Testis (tissue), 3 donors: ENCODE measurements around the gene TICRR. TPM values are rescaled to one million over a fixed set of nuclear protein-coding genes. Genes with fewer than 3 reads are reported as not detected.

ENCODE experiments used
- DNase-seq: peaks from one replicate; pipeline ENCODE4 v3.0.0-alpha.2; 2019
- H3K27ac ChIP-seq, 2 donors: fragments of 200-600 bp; sonication (generic); one replicate each; pipeline ENCODE4 v1.5.1; 2019
- H3K27me3 ChIP-seq: fragments of 200-600 bp; sonication (generic); one replicate; pipeline ENCODE4 v1.5.1; 2019
- H3K36me3 ChIP-seq: fragments of 200-600 bp; sonication (generic); one replicate; pipeline ENCODE4 v1.5.1; 2017; ENCODE audit warnings: low read depth; ENCODE audit errors: missing control alignments
- H3K4me1 ChIP-seq: fragments of 200-600 bp; sonication (generic); one replicate; pipeline ENCODE4 v1.5.1; 2019
- H3K4me3 ChIP-seq, 2 donors: fragments of 200-600 bp; sonication (generic); one replicate each; pipeline ENCODE4 v1.5.1; 2017 to 2019
- H3K9me3 ChIP-seq: fragments of 200-600 bp; sonication (generic); one replicate; pipeline ENCODE4 v1.5.1; 2017
- POLR2A ChIP-seq: fragments of 450-650 bp; IDR thresholded peaks from one replicate; pipeline ENCODE4 v1.6.1; 2017; ENCODE audit warnings: antibody characterized with exemption, mild to moderate bottlenecking, moderate library complexity
- WGBS, 2 donors: methylation state at CpG; one replicate each; pipeline ENCODE4 v1.1.5; 2018; 5-methylcytosine and 5-hydroxymethylcytosine counted together
- intact Hi-C: fragments of 100-400 bp; cut with DNase I; formaldehyde crosslinking; loops from one replicate; pipeline ENCODE4 v1.15.1; 2023; ENCODE audit warnings: low total_unique reads
- polyA plus RNA-seq: library from polyadenylated mRNA; stranded (reverse); fragments of 350-450 nt; fragmentation: Illumina TruSeq; extraction: RNeasy Lipid Tissue Mini Kit (QIAGEN cat#74804); gene quantifications from one replicate; pipeline ENCODE4 v1.2.3, GENCODE V29; 2014; ENCODE audit warnings: low read depth, low replicate concordance; ENCODE audit not compliant: insufficient read depth
- total RNA-seq, 2 donors: library from RNA; depleted of rRNA; stranded (reverse); fragments of >200 nt; gene quantifications; one replicate each; pipeline ENCODE4 v1.2.3, GENCODE V29; 2016
- TF ChIP-seq, protein P1 (sequence below), 3 experiments: fragments of 450-650 bp in 2 of 3; fragments of 200-600 bp in 1 of 3; sonication (generic) in 1 of 3; IDR thresholded peaks; one replicate each; pipeline ENCODE4 v1.5.1; 2016 to 2019; ENCODE audit warnings: antibody characterized with exemption in 3 of 3, mild to moderate bottlenecking in 2 of 3, moderate library complexity in 1 of 3

Gene TICRR
- total and polyA plus RNA-seq, 3 donors from 2014 or later, result 3.0 to 8.4 (median 7.7) TPM

DNA sequence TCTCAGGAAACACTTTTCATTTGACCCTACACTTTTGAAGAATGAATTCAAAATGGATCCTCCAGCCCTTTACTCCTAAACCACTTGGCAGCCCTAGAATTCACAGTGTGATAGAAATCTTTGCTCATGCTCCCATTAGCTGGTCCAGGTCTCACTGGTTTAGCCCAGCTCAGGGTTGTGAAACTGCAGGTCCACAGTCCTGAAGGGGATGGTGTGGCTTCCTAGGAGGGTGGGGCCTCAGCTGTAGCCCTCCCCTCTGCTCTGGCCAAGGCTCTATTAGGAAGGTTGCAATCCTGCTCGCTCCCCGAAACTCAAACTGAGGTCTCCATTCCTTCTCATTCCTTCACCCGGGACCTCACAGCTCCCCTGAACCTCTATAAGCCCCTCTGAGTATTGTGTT is 21.6 kb upstream of the TICRR start:
- Histone ChIP-seq H3K27ac (no peak overlapping the region), H3K9me3 (no peaks in the 10 kb centered on the region), H3K4me1 (no peaks in the 10 kb centered on the region), H3K4me3 (no peak overlapping the region), H3K36me3 (no peaks in the 10 kb centered on the region), H3K27me3 (no peaks in the 10 kb centered on the region)
- intact Hi-C loops, result no loop called here
- TF ChIP-seq, protein P1, sequence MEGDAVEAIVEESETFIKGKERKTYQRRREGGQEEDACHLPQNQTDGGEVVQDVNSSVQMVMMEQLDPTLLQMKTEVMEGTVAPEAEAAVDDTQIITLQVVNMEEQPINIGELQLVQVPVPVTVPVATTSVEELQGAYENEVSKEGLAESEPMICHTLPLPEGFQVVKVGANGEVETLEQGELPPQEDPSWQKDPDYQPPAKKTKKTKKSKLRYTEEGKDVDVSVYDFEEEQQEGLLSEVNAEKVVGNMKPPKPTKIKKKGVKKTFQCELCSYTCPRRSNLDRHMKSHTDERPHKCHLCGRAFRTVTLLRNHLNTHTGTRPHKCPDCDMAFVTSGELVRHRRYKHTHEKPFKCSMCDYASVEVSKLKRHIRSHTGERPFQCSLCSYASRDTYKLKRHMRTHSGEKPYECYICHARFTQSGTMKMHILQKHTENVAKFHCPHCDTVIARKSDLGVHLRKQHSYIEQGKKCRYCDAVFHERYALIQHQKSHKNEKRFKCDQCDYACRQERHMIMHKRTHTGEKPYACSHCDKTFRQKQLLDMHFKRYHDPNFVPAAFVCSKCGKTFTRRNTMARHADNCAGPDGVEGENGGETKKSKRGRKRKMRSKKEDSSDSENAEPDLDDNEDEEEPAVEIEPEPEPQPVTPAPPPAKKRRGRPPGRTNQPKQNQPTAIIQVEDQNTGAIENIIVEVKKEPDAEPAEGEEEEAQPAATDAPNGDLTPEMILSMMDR (IDR thresholded peaks at IDR 0.05), result no peak
- TF ChIP-seq POLR2A, result no peak
- no peak for DNase-seq
- WGBS, 2 donors, result 88 to 95% methylated on average over 3 of the region's 3 CpGs

DNA sequence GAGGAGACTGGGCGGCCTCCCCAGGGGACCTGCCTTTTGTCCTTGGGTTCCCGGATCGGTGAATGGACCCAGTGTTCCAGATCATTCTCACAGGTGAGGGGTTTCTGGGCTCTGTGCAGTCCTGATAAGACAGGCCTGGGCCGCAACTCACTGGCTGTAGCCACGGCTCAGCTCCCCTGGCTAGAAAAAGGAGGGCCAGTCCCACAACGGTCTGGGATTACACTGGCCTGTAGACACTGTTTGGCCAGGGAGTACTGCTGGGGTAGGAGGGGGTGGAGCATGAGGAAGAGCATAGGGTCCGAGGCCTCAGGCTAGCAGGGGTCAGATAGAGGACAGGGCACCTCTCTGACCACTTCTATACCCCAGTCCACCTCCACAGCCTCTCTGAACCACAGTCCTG is 21.0 kb upstream of the TICRR start:
- Histone ChIP-seq H3K4me1 (no peaks in the 10 kb centered on the region), H3K27ac (no peak overlapping the region), H3K27me3 (no peaks in the 10 kb centered on the region), H3K4me3 (no peak overlapping the region), H3K36me3 (no peaks in the 10 kb centered on the region), H3K9me3 (no peaks in the 10 kb centered on the region)
- intact Hi-C loops, result no loop called here
- no peak for TF ChIP-seq POLR2A
- TF ChIP-seq, protein P1 (IDR thresholded peaks at IDR 0.05), result no peak
- WGBS, 2 donors, result 59 to 65% methylated on average over 4 to 7 of the region's 7 CpGs
- no peak for DNase-seq

DNA sequence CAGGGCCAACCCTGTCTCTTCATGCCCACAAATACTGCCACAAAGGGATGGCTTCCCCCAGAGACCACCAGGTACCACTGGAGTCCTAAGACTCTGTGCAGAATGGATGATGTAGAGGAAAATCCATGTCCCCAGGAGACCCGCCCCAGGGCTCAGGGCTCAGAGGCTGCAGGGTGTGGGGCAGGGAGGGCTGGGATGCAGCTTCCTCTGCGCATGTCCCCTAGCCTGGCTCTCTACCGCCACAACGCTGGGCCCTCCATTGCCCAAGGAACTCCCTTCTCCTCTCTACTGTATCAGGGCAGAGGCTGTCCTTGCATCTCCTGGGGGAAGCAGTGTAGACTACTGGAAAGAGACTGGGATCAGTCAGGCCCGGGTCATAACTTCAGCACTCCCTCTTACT is 19.5 kb upstream of the TICRR start:
- intact Hi-C loops, result no loop called here
- no peaks in the 10 kb centered on the region for H3K27me3 ChIP-seq
- H3K27ac ChIP-seq, result no peak overlapping the region
- no peak for TF ChIP-seq POLR2A
- TF ChIP-seq, protein P1 (IDR thresholded peaks at IDR 0.05), result no peak
- no peaks in the 10 kb centered on the region for H3K4me1 ChIP-seq
- WGBS, 2 donors, result 75 to 93% methylated on average over 3 to 5 of the region's 5 CpGs
- no peak for DNase-seq
- no peak overlapping the region for H3K4me3 ChIP-seq
- no peaks in the 10 kb centered on the region for H3K9me3 ChIP-seq
- H3K36me3 ChIP-seq, result no peaks in the 10 kb centered on the region

DNA sequence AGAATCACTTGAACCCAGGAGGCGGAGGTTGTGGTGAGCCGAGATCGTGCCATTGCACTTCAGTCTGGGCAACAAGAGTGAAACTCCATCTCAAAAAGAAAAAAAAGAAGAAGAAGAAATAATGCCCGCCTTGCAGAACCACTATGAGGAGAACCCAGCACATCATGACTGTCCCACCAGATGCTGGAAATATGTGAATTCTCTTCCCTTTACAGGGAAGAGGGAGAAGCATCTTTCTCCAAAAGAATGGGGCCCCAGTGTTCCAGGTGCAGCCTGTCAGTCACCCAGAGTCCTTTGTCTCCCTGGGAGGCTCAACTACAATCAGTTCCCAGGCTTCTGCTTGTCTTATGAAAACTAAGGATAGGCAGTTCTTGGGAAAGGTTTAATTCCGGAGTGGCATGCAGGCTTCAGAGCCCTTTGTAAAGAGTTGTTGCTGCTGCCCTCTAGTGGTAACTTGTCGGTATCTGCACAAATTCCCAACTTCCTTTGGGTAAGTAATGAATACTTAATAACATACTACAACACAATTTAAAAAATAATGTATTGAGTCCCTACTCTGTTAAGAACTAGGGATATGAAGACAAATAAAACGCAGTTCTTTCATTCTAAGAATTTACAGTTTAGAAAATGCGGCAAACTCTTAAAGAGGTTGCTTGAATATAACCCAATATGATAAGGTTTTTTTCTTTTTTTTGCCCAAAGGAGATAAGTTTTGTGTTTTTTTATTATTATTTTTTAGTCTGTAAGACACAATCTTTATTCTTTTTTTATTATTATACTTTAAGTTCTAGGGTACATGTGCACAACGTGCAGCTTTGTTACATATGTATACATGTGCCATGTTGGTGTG is 18.6 kb upstream of the TICRR start:
- Histone ChIP-seq H3K27me3 (no peaks in the 10 kb centered on the region), H3K4me1 (no peaks in the 10 kb centered on the region), H3K9me3 (no peaks in the 10 kb centered on the region), H3K4me3 (no peak overlapping the region), H3K27ac (no peak overlapping the region), H3K36me3 (no peaks in the 10 kb centered on the region)
- intact Hi-C loops, result no loop called here
- 46 to 50% methylated on average over 9 of the region's 9 CpGs for WGBS, 2 donors
- TF ChIP-seq POLR2A, result no peak
- TF ChIP-seq, protein P1 (IDR thresholded peaks at IDR 0.05), result peak; percentile 41 to 87 (median 61)
- DNase-seq, result peak; percentile 81
